GDM1 (cell line): Measurements from ENCODE around the gene EPB42.
"Not testable (repeated sequence)": the region's sequence is repeated elsewhere in the genome, so short reads cannot be mapped to it uniquely, and the experiment has no call there.

Source experiments
- DNase-seq: peaks from one replicate; lab custom pipeline; 2025; lab: John Stamatoyannopoulos, UW

The EPB42 gene

DNA sequence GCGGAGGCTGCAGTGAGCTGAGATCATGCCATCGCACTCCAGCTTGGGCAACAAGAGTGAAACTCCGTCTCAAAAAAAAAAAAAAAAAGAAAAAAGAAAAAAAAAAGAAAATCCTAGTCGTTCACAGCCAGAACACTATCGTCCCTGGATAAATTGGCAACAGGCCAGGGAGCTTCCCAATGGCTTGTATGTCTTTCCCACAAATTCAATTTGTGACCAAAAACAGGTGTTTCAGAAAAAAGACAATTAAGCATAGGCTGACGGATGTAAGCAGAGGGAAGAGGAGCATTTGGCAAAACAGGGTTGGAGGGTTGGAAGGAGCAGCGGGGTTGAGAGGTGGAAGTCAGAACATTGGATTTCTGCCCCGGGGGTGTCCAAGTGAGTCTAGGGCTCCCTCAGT is 8.5 kb downstream of the EPB42 start:
- DNase-seq: no peak

DNA sequence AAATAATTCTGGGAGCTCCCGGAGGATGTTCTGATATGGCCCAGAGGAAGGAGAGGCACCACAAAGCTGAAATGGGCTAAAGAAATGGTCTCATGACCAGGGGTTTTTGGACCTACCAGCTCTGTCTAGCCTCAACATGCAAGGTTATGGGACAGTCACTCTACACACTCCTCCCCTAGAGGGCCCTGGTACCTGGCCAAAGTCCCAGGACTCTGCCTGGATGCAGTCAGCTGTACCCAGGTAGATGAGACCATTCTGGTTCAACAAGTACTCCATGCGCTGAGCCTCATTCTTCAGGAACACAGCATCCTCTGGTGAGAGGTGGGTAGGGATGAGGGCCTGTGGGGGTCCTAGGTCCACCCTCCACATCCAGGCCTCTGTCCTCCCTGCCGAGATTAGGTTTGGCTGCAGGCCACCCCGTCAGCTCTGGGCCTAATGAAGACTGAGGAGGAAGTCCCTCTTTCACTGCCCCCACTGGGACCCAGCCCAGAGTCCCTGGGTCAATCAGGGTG is 9.5 kb downstream of the EPB42 start:
- no peak for DNase-seq

DNA sequence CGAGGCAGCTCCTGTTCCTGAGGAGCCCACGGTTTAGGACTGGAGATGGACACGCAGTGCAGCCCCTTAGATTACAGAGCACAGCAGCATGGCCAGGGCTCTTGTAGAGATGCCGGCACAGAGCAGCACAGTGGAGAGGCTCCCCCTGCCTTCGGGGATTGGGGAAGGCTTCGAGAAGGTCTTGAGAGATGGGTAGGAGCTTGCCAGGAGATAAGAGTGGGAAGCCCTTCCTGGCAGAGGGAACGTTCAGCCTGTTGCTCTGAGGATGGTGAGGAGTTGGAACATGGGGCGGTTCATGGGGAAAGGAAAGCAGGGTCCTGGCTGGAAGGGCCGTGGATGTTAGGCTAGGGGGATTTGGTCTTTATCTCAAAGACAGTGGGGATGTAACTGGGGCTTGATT is 10.0 kb downstream of the EPB42 start:
- no peak for DNase-seq

DNA sequence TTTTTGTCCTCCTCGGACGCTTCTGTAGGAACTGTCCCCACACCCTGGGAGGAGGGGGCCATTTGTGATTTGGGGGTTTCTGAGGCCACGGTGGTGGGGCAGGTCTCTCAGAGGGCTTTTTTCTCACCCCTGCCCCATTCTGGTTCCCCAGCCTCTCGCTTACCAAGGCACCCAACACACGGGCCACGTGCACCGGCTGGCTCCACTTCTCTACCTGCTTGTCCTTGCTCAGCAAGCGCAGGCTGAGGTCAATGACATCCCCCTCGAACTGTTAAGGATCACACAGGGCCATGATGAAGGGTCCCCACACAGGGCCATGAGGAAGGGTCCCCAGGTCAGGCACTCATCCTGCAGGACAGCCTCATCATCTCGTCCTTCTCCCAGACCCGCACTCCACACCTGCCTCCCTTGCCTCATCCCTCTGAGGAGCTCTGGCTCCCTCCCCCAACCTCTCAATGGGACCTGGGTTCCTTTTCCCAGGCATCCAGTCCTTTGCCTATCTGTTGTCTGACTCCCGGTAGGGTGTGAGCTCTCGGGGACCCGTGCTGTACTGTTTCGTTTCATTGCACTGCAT is 10.6 kb downstream of the EPB42 start:
- DNase-seq: no peak

DNA sequence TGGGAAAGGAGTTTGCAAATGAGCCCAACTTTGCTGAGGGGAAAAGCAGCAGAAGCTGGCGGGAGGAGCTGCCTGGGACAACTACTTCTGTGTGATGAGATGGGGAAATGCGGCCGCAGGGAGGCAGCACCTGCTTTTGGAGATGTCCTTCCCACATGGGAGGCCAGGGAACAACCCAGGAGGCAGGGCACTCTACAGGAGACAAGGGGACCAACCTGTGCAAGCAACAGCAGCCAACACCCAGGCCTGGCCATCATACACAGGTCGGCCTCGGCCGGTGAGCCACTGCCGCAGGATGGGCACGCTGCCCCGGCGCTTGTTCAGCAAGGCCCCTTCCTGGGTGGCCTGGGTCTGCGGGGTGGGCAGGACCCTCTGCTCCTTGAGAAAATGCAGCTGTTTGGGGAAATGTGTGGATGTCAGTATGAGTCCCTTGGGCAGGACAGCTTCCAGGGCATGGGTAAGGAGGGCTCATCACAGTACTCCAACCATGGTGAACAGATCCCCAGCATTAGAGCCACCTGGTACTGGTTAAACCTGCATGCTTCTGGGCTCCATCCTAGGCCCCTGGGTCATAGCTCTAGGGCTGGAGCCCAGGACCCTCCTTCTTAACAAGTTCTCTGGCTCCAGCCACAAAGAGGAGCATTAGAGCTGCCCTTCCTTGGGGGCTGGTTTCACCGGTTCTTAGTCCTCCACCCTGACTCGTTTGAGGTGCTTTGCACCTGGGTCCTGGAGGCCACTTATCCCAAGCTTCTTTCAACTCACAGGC is 11.6 kb downstream of the EPB42 start:
- DNase-seq: no peak

DNA sequence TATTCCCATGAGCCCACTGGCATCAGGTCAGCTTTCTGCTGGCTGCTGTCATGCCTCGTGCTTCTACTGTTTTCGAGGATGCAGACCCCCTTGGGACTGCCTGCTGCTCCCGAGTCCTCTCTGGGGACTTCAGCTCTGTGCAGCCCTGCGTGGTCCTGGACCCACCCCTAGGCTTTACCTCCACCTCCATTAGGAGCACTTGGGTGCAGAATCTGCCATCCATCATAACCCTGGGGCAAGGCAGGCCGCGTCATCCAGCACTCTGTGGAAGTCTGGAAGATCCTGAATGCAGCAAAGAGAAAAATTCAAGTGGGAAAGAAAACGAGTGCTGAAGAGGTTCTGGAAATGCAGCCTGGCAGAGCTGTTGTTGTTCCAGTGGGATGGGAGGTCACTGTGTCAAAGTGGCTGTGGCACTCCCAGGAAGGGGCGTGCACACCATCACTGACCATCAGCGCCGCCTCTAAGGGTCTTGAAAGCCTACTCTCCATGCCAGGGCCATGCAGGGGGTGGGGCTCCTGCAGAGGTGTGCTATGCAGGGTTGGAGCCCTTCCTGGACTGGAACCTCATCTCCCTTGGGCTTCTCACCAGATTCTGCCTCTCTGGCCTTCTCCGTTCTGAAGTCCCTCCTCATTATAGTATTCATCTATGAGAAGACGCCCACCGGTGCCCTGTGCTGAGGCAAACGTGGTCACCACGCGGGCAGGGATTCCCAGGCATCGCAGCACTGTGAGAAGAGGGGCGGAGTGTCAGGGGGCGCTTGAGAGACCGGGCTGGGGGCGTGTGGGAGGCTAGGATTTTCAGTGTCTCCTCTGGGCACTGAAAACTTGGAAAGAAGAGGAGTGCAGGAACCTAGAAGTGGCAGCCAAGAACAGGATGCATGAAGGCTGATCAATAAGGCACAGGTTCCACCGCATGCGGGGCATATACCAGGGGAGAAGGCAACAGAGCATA is 12.5 kb downstream of the EPB42 start:
- DNase-seq: no peak

DNA sequence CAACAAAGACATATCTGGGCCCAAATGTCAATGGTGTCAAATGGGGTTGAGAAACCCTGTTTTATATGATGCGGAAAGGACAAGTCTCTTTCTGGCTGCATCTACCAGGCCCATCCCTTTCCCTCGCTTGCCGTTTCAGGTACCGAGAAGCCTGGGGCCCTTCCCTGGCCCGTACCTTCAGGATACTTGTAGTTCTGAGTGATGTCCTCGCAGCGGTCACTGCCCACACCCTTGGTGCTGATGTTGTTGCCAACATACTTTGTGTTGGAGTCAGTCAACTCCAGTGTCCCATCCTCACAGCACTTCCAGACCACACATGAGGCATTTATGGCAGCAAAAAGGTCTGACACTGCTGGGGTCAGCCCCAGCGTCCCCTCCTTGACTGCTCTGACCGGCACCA is 13.8 kb downstream of the EPB42 start:
- no peak for DNase-seq

DNA sequence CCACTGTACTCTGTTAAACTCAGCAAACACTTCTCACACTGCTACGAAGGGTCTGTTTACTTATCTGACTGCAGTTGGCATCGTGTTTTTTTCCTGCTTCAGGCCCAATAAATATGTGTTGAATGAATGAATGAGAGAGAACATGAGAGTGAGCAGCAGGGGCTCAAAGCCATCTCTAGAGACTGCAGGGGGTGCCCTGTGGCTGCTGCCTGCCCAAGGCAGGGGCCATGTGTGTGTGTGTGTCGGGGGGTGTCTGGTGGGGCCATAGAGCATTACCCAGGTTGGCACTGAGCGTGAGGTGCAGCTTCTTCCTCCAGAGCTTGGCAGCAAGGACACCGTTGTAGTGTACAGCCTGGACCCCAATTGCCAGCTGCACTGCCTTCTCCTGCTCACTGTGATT is 14.8 kb downstream of the EPB42 start:
- DNase-seq: no peak

DNA sequence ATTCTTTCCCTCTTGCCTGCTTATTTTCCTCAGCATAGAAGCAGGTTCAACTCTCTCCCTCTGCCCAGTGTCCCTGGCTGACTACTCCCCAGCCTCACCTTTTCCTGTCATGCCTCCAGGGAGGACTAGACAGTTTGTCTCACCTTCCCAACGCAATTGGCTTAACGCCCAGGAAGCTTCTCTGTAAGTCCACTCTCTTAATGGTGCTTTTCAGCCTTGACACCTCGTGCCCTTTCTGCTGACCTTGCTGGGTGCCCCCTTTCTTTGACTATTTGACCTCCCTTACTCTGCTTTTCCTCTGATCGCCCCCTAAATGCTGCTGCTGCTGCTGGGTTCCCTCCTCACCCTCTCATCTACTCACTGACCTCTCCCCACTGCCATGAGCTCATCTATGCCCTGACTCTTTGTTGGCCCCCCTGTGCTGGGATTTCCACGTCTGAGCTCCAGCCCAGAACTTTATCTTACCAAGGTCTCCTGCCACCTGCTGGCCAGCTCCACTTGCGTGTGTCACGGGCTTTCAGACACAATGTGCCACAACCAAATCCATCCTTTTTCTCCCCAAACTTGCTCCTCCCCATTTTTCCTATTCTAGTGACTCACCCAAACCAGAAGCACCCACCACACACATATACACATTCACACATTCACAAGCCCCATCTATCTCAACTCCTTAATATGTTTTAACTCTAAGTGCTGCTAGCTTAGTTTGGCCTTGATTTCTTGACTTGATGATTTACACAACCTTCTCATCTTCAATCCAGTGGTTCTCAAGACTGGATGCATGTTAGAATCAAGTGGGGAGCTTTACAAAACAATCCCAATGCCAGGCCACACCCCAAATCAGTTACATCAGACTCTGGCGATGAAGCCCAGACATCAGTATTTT is 16.6 kb downstream of the EPB42 start:
- DNase-seq: no peak

DNA sequence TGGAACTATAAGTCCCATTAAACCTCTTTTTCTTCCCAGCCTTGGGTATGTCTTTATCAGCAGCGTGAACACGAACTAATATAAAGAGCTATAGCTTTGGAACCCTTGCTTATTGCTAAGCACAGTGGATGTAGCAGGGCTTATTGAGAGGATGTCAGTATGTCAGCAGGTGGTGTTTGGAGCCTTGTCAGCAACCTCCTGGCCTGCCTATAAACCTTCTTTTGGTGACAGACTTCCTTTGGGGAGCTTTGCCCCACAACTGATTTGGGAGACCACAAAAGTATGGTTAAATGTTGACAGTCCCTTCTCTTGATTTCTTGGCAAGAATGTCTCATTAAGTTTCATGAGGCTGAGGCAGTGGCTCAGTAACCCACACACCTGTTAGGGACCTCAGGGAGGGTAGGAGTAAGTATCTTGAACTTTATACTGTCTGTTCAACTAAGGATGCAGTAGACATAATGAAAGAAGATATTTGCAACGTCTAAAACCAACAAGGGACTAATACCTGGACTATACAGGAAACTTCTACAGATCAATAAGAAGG is 20.8 kb downstream of the EPB42 start:
- DNase-seq: no peak

DNA sequence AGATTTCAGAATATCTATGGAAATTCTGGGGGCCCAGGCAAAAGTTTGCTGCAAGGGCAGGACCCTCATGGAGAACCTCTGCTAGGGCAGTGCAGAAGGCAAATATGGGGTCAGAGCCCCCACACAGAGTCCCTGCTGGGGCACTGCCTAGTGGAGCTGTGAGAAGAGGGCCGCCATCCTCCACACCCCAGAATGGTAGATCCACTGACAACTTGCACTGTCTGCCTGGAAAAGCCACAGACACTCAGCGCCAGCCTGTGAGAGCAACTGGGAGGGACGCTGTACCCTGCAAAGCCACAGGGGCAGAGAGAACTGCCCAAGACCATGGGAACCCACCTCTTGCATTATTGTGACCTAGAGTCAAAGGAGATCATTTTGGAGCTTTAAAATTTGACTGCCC is 21.8 kb downstream of the EPB42 start:
- DNase-seq: no peak

DNA sequence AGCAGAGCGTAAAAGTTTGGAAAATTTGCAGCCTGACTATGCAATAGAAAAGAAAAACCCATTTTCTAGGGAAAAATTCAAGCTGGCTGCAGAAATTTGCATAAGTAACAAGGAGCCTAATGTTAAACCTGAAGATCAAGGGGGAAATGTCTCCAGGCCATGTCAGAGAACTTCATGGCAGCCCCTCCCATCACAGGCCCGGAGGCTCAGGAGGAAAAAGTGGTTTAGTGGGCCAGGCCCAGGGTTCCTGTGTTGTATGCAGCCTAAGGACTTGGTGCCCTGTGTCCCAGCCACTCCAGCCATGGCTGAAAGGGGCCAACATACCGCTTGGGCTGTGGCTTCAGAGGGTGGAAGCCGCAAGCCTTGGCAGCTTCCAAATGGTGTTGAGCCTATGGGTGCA is 22.3 kb downstream of the EPB42 start:
- DNase-seq: not testable (repeated sequence)

DNA sequence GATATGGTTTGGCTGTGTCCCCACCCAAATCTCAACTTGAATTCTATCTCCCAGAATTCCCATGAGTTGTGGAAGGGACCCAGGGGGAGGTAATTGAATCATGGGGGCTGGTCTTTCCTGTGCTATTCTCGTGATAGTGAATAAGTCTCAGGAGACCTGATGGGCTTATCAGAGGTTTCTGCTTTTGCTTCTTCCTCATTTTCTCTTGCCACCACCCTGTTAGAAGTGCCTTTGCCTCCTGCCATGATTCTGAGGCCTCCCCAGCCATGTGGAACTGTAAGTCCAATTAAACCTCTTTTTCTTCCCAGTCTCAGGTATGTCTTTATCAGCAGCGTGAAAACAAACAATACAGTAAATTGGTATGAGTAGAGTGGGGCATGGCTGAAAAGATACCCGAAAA is 23.0 kb downstream of the EPB42 start:
- DNase-seq: not testable (repeated sequence)

DNA sequence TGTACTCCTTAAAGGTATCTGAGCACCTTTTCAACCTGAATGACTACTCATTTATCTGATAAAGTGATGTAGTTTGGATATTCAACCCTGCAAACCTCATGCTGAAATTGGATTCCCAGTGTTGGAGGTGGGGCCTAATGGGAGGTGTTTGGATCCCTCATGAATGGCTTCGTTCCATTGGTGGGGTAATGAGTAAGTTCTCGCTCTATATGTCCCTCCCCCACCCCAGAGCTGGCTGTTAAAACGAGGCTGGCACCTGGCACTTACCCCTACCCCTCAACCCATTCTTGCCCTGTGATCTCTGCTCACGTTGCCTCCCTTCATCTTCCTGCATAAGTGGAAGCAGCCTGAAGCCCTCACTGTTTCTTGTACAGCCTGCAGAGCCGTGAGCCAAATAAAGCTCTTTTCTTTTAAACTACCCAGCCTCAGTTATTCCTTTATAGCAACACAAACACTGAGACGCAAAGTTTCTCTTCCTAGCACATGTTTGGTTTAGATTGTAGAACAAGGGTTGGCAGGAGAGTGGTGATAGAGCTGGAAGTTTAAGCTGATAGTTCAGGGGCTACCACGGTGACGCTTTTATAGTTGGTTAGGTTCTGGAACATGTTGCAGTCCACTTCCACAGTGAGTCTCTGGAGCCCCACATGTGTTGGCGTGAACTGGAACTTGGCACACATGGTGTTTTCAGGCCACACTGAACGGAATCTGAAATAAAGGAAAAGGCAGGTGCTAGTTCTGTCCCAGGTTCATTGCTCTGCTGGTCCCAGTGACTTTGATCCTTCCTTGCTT is 23.9 kb downstream of the EPB42 start:
- DNase-seq: no peak

DNA sequence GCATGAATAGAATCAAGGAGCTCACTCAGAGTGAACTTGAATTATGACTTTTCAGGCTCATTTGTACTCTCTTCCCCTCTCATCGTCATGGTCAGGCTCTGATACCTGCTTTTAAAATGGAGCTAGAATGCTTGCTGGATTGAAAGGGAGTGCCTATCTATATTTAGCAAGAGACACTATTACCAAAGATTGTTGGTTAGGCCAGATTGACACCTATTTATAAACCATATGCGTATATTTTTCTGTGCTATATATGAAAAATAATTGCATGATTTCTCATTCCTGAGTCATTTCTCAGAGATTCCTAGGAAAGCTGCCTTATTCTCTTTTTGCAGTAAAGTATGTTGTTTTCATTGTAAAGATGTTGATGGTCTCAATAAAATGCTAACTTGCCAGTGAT is 26.0 kb downstream of the EPB42 start:
- DNase-seq: no peak

DNA sequence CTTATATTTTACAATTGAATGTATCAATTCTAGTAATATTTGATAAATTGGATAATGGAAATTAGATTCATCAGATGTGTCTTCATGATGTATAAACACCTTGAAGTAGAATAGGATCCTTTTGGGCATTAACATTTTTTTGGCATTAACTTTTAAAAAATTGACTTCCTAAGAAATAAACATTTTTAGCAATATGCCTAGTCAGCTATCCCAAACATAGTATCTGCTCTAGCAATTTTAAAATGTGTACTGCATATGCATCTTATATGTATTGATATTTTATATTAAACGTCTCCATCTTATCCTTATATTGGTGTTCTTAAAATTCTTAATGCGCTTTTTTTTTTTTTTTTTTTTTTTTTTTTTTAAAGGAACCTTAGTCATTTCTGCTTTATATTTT is 27.1 kb downstream of the EPB42 start:
- no peak for DNase-seq

DNA sequence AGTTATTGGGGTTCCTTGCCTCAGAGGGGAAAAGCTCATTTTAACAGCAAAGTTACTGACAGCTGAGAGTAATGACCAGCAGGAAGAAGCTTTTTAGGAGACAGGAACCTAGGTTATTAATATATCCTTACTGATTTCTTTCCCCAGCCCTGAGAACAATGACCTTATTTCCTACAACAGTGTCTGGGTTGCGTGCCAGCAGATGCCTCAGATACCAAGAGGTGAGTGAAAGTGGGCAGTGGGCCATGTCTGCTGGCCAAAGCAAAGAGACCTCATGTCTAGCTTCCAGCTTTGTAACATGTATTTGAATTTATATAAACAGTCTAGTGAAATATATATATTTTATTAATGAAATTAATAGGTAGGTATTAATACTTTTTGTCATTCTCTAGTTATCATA is 30.6 kb downstream of the EPB42 start:
- no peak for DNase-seq

DNA sequence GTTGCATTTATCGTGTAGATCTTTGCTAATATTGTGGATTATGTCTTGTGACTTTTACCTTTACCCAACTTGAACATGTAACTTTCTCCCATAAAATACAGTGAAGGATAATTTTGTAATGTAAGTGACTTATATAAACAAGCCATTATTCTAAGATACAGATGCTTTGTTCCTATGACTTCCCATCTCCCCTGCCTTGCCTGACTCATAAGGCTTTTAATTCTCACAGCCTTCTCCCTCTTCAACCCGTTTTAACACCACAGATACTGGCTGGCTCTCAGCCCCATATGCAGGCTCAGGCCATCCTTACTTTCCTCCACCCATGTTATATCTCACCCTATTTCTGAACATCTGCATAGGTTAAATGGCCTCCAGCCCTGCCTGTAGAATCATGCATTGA is 31.5 kb downstream of the EPB42 start:
- no peak for DNase-seq

DNA sequence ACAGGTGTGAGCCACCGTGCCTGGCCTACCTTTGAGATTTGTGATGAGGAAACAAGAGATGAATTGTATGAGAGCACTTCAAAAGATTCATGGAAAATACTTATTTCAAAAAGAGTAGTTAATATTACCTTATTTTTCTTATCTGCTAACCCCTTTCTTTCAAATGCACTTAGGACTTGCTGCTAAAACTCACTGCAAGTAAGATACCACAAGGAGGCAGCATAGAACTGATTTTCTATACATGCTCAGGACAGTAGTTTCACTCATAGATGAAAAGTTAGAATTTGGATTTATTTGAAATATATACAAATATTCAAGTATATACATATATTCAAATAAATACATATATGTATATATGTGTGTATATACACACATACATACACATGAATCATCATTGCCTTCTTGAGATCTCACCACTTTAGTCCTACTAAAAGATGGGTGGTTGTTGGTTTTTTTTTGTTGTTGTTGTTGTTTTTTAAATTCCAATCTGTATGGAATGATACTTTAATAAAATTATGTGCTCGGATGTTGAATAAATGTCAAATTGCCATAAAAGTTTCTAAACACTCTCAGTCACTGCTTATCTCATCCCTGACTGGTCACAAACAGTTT is 33.2 kb downstream of the EPB42 start:
- peak; percentile 48 for DNase-seq

DNA sequence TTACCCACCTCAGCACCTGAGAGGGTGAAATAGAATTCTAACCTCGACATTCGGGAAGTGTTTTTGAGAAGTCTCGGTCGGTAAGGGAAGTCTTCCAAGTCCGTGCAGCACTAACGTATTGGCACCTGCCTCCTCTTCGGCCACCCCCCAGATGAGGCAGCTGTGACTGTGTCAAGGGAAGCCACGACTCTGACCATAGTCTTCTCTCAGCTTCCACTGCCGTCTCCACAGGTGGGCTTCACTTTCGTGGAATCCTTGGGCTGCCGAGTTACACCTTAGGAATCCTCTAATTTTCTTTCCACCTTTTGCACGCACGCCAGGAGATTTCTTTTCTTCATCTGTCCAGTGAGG is 34.8 kb downstream of the EPB42 start:
- DNase-seq: no peak
